HS-5 (cell line): ENCODE results near the gene C12orf57.

Experiments
- DNase-seq: peaks from one replicate; pipeline ENCODE4 v3.0.0-alpha.2; 2012; ENCODE audit warnings: low read depth

Gene C12orf57

GRCh38 chr12:6917491-6918231, 26.2 kb upstream of the C12orf57 start:
- DNase-seq: no peak

DNA sequence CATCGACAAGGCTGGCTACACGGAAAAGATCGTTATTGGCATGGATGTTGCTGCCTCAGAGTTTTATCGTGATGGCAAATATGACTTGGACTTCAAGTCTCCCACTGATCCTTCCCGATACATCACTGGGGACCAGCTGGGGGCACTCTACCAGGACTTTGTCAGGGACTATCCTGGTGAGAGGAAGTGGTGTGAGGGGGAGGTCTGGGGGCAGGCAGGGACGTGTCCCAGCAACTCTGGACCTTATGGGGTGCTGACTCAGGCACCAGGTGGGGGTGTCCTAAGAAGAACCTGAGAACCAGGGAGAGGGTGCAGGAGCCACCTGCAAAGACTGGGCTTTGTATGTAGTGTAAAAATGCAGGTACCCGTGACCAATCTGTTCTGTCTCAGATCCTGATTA, 24.2 kb upstream of the C12orf57 start:
- no peak for DNase-seq

DNA sequence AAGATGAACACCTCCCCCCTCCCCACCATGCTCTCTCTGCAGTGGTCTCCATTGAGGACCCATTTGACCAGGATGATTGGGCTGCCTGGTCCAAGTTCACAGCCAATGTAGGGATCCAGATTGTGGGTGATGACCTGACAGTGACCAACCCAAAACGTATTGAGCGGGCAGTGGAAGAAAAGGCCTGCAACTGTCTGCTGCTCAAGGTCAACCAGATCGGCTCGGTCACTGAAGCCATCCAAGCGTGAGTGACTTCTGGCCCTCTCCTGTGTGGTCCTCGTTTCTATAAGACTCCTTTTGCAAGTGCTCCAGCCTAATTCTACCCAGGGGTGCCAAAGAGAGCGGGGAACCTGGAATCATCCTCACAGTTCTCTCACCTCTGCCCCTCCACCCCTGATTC, 22.3 kb upstream of the C12orf57 start:
- DNase-seq: no peak

DNA sequence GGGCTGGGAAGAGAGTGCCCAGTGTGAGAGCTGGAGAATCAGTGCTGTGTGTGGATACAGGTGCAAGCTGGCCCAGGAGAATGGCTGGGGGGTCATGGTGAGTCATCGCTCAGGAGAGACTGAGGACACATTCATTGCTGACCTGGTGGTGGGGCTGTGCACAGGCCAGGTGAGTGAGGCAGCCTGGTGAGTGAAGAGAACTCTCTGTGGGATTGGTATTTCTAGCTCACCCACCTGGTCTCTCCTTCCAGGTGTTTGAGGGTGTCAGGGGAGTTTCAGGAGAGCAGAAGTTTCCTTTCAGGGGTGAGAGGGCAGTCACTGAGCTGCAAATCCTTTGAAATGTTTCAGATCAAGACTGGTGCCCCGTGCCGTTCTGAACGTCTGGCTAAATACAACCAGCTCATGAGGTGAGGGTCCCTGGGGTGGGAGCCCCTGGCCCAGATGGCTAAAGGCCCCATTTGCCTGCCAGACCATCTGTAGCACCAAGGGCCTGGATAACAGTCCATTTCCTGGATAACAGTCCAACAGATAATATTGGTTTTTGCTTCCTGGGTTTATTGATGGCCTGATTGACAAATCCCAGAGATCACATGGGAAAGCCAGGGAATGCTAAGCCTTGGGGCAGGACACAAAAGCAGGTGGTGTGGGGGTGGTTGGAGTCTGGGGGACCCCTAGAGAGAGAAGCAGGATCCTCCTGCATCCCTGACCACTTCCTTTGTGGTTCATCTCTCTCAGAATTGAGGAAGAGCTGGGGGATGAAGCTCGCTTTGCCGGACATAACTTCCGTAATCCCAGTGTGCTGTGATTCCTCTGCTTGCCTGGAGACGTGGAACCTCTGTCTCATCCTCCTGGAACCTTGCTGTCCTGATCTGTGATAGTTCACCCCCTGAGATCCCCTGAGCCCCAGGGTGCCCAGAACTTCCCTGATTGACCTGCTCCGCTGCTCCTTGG, 21.6 kb upstream of the C12orf57 start:
- DNase-seq: no peak

DNA sequence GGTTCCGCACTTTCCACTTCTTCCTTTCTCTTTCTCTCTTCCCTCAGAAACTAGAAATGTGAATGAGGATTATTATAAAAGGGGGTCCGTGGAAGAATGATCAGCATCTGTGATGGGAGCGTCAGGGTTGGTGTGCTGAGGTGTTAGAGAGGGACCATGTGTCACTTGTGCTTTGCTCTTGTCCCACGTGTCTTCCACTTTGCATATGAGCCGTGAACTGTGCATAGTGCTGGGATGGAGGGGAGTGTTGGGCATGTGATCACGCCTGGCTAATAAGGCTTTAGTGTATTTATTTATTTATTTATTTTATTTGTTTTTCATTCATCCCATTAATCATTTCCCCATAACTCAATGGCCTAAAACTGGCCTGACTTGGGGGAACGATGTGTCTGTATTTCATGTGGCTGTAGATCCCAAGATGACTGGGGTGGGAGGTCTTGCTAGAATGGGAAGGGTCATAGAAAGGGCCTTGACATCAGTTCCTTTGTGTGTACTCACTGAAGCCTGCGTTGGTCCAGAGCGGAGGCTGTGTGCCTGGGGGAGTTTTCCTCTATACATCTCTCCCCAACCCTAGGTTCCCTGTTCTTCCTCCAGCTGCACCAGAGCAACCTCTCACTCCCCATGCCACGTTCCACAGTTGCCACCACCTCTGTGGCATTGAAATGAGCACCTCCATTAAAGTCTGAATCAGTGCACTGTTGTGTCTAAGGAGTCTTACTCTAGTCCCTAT, 20.7 kb upstream of the C12orf57 start:
- no peak for DNase-seq

DNA sequence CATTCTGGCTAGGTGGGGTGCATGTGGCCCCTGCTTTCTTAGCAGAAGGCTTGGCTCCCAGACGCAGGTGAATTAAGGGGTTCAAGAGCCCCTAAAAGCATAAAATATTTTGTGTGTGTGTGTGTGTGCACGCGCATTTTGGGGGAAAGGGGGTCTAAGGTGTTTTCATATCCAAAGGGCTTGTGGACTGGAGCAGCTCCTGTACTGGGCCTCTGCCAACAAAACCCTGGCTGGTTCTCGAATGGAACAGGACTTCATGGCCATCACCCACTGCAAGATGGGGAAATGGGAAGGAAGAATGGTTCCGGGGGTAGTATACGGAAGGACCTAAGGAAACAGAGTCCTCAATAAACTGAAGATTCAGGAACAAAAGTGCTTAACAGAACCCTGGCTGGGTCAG, 20.0 kb upstream of the C12orf57 start:
- no peak for DNase-seq

DNA sequence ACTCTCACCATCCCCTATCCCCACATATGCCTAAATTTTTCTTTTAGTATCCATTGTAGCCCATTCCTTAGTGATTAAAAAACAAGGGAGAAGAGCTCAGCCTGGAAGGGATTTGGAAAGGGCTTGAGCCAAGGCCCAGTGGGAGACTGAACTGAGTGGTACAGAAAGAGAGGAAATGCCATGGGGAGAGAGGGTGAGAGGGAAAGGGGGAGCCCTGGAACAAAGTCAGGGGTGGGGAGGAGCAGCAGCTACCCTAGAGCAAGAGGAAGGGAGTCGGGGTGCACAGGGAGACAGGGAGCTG, 18.6 kb upstream of the C12orf57 start:
- no peak for DNase-seq

DNA sequence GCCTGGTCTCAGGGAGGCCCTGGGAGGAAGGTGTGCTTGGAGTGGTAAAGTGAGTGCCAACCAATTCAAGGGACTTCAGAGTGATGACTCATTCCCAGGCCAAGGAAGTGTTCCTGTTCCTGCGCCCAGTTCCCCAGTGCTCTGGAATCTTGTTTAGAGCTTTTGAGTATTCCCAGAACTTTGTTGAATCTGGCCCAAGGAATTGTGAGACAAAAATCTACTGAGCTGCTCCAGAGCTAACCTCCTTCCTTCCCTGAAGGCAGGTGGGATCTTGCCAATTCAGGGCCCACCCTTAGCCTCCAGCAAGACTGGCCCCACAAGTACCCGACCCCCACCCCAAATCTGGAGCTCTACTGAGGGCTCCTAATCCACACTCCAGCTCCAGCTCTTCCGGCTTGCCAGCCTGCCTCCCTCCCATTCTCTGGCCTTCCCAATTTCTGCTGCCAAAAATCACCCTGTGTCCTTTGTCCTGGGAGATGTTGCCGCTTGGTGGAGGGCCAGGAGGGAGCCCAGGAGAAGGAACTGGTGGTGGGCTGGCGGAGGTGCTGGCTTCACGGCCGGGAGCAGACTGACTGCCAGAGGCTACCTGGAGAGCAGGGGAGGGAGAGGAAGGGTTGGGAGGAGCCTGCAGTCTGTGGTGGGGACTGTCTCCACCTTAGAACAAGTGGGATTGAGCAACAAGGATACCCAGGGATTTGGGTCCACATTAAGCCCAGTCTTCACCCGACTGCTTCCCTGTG, 18.1 kb upstream of the C12orf57 start:
- peak; percentile 80 for DNase-seq

- DNase-seq: no peak
Observed at GRCh38 chr12:6927379-6928021, 16.3 kb upstream of the C12orf57 start, which contains the start of gene ATN1. ATN1 (plus strand) TSS chr12:6927959; CDS start chr12:6934002, 6,043 bp downstream.

GRCh38 chr12:6928022-6928702, 15.7 kb upstream of the C12orf57 start:
- no peak for DNase-seq

- no peak for DNase-seq
Observed at GRCh38 chr12:6928703-6929407, 15.0 kb upstream of the C12orf57 start.

DNA sequence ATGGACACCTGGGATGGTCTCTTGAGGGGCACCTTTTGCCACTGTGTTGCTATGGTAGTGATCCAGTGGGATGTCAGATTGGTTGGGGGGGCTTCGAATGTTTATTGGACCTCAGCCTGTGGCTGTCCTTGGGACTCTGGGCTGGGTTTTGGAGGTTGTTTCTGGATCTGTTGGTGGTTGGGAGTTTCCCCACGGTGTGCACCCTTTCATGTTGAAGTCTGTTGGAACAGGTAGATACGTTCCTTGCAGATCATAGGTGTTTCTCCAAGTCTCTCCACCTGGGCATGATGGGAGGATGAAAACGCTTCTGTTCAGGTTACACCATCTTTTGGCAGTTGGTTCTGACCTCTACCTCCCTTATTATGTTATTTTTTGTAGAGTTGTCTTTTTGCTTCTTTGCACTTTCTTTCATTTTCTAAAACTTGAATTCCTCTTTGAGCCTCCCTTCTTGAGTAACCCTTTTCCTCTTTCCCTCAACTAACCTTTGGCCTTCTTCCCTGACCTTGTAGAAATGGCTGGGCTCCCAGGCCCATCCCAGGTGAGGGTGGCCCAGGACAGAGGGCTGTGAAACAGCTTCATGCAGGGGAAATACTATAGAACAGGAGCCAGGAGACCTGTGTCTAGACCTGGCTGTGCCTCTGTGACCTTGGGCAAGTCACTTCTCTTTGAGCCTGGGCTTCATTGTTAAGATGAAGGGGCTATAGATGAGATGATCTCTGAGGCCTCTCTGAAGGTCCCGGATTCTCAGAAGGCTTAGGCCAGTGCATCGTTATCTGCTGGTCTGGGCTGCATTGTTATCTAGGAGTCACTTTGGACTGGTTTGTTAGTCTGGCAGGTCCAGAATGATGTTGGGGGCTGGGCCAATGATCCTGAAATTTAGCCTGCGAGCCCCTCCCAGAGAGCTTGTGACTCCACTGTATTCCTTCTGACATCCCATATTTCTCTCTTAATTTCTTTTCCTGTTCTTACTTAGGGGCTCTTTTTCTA, 14.1 kb upstream of the C12orf57 start:
- no peak for DNase-seq

DNA sequence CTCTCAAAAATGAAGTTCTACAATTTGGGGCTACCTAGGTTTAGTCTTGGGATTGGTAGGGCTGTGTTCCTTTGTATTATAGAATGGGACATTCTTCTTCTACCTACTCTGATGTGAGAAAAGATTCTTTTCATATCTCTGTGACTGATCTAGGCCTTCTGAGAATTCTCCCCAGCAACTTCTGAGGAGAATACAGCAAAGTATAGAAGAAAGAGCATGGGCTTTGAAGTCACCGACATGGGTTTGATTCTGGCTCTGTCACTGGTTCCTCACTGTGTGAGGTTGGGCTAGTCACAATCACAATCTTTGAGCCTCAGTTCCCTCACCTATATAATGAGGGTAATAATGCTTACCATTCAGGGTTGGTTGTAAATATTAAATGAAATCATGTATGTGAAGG, 11.1 kb upstream of the C12orf57 start:
- DNase-seq: no peak

GRCh38 chr12:6934110-6934509, 9.7 kb upstream of the C12orf57 start:
- DNase-seq: no peak

GRCh38 chr12:6935371-6936193, 8.2 kb upstream of the C12orf57 start:
- no peak for DNase-seq

DNA sequence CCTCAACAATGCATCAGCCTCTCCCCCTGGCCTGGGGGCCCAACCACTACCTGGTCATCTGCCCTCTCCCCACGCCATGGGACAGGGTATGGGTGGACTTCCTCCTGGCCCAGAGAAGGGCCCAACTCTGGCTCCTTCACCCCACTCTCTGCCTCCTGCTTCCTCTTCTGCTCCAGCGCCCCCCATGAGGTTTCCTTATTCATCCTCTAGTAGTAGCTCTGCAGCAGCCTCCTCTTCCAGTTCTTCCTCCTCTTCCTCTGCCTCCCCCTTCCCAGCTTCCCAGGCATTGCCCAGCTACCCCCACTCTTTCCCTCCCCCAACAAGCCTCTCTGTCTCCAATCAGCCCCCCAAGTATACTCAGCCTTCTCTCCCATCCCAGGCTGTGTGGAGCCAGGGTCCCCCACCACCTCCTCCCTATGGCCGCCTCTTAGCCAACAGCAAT, 7.6 kb upstream of the C12orf57 start:
- no peak for DNase-seq

GRCh38 chr12:6936636-6937480, 7.0 kb upstream of the C12orf57 start:
- no peak for DNase-seq
